Liver (tissue), 9 donors: ENCODE measurements around the gene NEUROG1. TPM values are rescaled to one million over a fixed set of nuclear protein-coding genes. Genes with fewer than 3 reads are reported as not detected.

Source experiments
- DNase-seq: peaks from one replicate; pipeline ENCODE4 v3.0.0-alpha.2; 2017; ENCODE audit warnings: low spot score
- H3K27ac ChIP-seq, 2 donors: one replicate each; pipeline ENCODE4 v1.7.0; 2013; ENCODE audit warnings: inconsistent platforms in 2 of 2, low read length in 2 of 2, control low read depth in 1 of 2, low read depth in 1 of 2, mild to moderate bottlenecking in 1 of 2
- H3K27me3 ChIP-seq, 4 donors: one replicate each; pipeline versions ENCODE4 v1.6.1 to v1.7.0; 2013; ENCODE audit warnings: low read length in 3 of 4, inconsistent platforms in 1 of 4, mild to moderate bottlenecking in 1 of 4, moderate library complexity in 1 of 4; ENCODE audit not compliant: control insufficient read depth in 4 of 4, insufficient read depth in 4 of 4
- H3K36me3 ChIP-seq, 4 donors: one replicate each; pipeline versions ENCODE4 v1.6.1 to v1.7.0; 2013; ENCODE audit warnings: low read length in 3 of 4, mild to moderate bottlenecking in 3 of 4, low read depth in 1 of 4, moderate library complexity in 1 of 4; ENCODE audit not compliant: control insufficient read depth in 4 of 4, insufficient read depth in 3 of 4
- H3K4me1 ChIP-seq, 4 donors: one replicate each; pipeline versions ENCODE4 v1.6.1 to v1.7.0; 2013; ENCODE audit warnings: low read length in 3 of 4, mild to moderate bottlenecking in 3 of 4, moderate library complexity in 1 of 4; ENCODE audit not compliant: control insufficient read depth in 4 of 4, insufficient read depth in 4 of 4
- H3K4me3 ChIP-seq, 3 donors: one replicate each; pipeline versions ENCODE4 v1.6.1 to v1.7.0; 2013; ENCODE audit warnings: low read length in 3 of 3, control low read depth in 1 of 3, low read depth in 1 of 3, mild to moderate bottlenecking in 1 of 3
- H3K9ac ChIP-seq, 2 donors: one replicate each; pipeline ENCODE4 v1.7.0; 2013; ENCODE audit warnings: low read length in 2 of 2, mild to moderate bottlenecking in 2 of 2, moderate library complexity in 2 of 2, control low read depth in 1 of 2, low read depth in 1 of 2
- H3K9me3 ChIP-seq, 4 donors: one replicate each; pipeline versions ENCODE4 v1.6.1 to v1.7.0; 2013; ENCODE audit warnings: low read length in 3 of 4; ENCODE audit not compliant: control insufficient read depth in 4 of 4
- ATF3 ChIP-seq: IDR thresholded peaks from 2 replicates; pipeline ENCODE4 v1.6.1; 2016; ENCODE audit warnings: antibody characterized with exemption
- CTCF ChIP-seq: fragments of 150-350 bp; IDR thresholded peaks from 2 replicates; pipeline ENCODE4 v1.5.1; 2017; ENCODE audit warnings: improper control_type of control experiment, low read depth, low read length; ENCODE audit not compliant: missing input control
- EGR1 ChIP-seq, 2 donors: IDR thresholded peaks; 2 replicates each; pipeline ENCODE4 v1.6.1; 2016 to 2018; ENCODE audit warnings: antibody characterized with exemption in 2 of 2, low read depth in 2 of 2
- FOXA1 ChIP-seq: IDR thresholded peaks from 2 replicates; pipeline ENCODE4 v1.6.1; 2016; ENCODE audit warnings: antibody characterized with exemption
- FOXA2 ChIP-seq: IDR thresholded peaks from 2 replicates; pipeline ENCODE4 v1.6.1; 2016; ENCODE audit warnings: antibody characterized with exemption
- GABPA ChIP-seq, 2 donors: IDR thresholded peaks in 1 of 2; conservative IDR thresholded peaks in 1 of 2; 2 replicates each; pipeline ENCODE4 v1.6.1; 2016; ENCODE audit warnings: antibody characterized with exemption in 2 of 2, mild to moderate bottlenecking in 1 of 2, moderate library complexity in 1 of 2
- HNF4A ChIP-seq, 2 donors: conservative IDR thresholded peaks; 2 replicates each; pipeline ENCODE4 v1.6.1; 2016; ENCODE audit warnings: antibody characterized with exemption in 2 of 2, mild to moderate bottlenecking in 2 of 2
- HNF4G ChIP-seq: IDR thresholded peaks from 2 replicates; pipeline ENCODE4 v1.6.1; 2016; ENCODE audit warnings: antibody characterized with exemption
- JUND ChIP-seq, 2 donors: IDR thresholded peaks; 2 replicates each; pipeline ENCODE4 v1.6.1; 2016; ENCODE audit warnings: antibody characterized with exemption in 2 of 2
- MAX ChIP-seq: IDR thresholded peaks from 2 replicates; pipeline ENCODE4 v1.6.1; 2016; ENCODE audit warnings: antibody characterized with exemption
- NR2F2 ChIP-seq: IDR thresholded peaks from 2 replicates; pipeline ENCODE4 v1.6.1; 2016; ENCODE audit warnings: antibody characterized with exemption
- RAD21 ChIP-seq, 2 donors: IDR thresholded peaks; 2 replicates each; pipeline ENCODE4 v1.6.1; 2016; ENCODE audit warnings: antibody characterized with exemption in 2 of 2, mild to moderate bottlenecking in 2 of 2
- REST ChIP-seq: IDR thresholded peaks from 2 replicates; pipeline ENCODE4 v1.6.1; 2016; ENCODE audit warnings: antibody characterized with exemption, mild to moderate bottlenecking
- RXRA ChIP-seq, 2 donors: IDR thresholded peaks; 2 replicates each; pipeline ENCODE4 v1.6.1; 2017 to 2018; ENCODE audit warnings: antibody characterized with exemption in 2 of 2, mild to moderate bottlenecking in 1 of 2
- SP1 ChIP-seq: IDR thresholded peaks from 2 replicates; pipeline ENCODE4 v1.6.1; 2018; ENCODE audit warnings: antibody characterized with exemption, mild to moderate bottlenecking
- TAF1 ChIP-seq: conservative IDR thresholded peaks from 2 replicates; pipeline ENCODE4 v1.6.1; 2016; ENCODE audit warnings: antibody characterized with exemption, mild to moderate bottlenecking
- YY1 ChIP-seq: IDR thresholded peaks from 2 replicates; pipeline ENCODE4 v1.6.1; 2016; ENCODE audit warnings: antibody characterized with exemption, mild to moderate bottlenecking
- ZBTB33 ChIP-seq: IDR thresholded peaks from 2 replicates; pipeline ENCODE4 v1.6.1; 2016; ENCODE audit warnings: antibody characterized with exemption
- WGBS: extraction: QIAGEN DNeasy Blood & Tissue Kit; methylation state at CpG from one replicate; pipeline ENCODE4 v1.1.7; 2013; 5-methylcytosine and 5-hydroxymethylcytosine counted together
- polyA plus RNA-seq, 2 donors: library from polyadenylated mRNA; stranded (reverse) in 1 of 2; unstranded in 1 of 2; fragments of 200-250 nt in 1 of 2; fragments of >200 nt in 1 of 2; fragmentation: Nextera tagmentation in 1 of 2; extraction: Ambion mirVana in 1 of 2; gene quantifications; one replicate each; pipeline versions ENCODE4 v1.2.1 to v1.2.3, GENCODE V29; 2013 to 2015
- total RNA-seq, 2 donors: library from RNA; depleted of rRNA; stranded (reverse); fragments of >200 nt; gene quantifications; one replicate each; pipeline ENCODE4 v1.2.3, GENCODE V29; 2014
- donor health status: healthy.
- donor health status: healthy.
- donor health status: healthy.
- donor health status: healthy.
- donor health status: healthy.

Gene NEUROG1
- total and polyA plus RNA-seq, 4 donors: not detected

- no peak for TF ChIP-seq ATF3
- TF ChIP-seq GABPA (IDR thresholded peaks at IDR 0.05 in 1 of 2, conservative IDR thresholded peaks at IDR 0.05 in 1 of 2): no peak
- TF ChIP-seq HNF4A (conservative IDR thresholded peaks at IDR 0.05): no peak
- no peak for TF ChIP-seq MAX
- TF ChIP-seq CTCF: no peak
- no peak for DNase-seq
Observed at GRCh38 chr5:135501965-135502364, 33.8 kb downstream of the NEUROG1 start.

DNA sequence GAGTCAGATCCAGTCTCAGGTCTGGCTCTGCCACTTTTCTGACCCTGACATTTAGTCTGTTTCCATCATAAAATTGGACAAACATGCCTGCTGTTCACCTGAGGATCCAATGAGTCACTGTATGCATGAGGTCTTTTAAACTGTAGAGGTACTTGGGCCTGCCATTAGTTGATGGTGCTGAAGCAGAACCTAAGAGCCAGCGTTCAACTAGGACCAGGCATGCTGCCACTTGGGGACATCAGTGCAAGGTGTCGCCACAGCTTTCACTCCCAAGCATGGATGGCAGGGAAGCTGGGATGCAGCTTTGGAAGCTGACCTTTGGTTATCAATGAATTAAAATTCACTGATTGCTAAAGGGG is 37.1 kb downstream of the NEUROG1 start:
- TF ChIP-seq RXRA (IDR thresholded peaks at IDR 0.05): no peak
- no peak for TF ChIP-seq ATF3
- no peak for TF ChIP-seq YY1
- TF ChIP-seq CTCF: no peak
- no peak for TF ChIP-seq FOXA1
- TF ChIP-seq NR2F2: no peak
- TF ChIP-seq GABPA (IDR thresholded peaks at IDR 0.05 in 1 of 2, conservative IDR thresholded peaks at IDR 0.05 in 1 of 2): no peak
- TF ChIP-seq MAX: no peak
- TF ChIP-seq HNF4A (conservative IDR thresholded peaks at IDR 0.05): no peak
- no peak for TF ChIP-seq ZBTB33
- TF ChIP-seq RAD21 (IDR thresholded peaks at IDR 0.05): no peak
- TF ChIP-seq REST: no peak
- no peak for TF ChIP-seq TAF1
- no peak for TF ChIP-seq SP1
- no peak for TF ChIP-seq FOXA2
- no peak for TF ChIP-seq JUND (IDR thresholded peaks at IDR 0.05)
- no peak for TF ChIP-seq EGR1 (IDR thresholded peaks at IDR 0.05; ENCODE audit: low read depth in 2 of 2)
- no peak for TF ChIP-seq HNF4G
- no peak overlapping the region for H3K4me3 ChIP-seq
- DNase-seq: no peak
- no peaks in the 10 kb centered on the region for H3K36me3 ChIP-seq
- H3K9me3 ChIP-seq: peaks cover 0 to under 1% (median 0%) of the 10 kb centered on the region in 4 donors
- no peak overlapping the region for H3K27ac ChIP-seq
- WGBS: 70% methylated on average over 2 of the region's 2 CpGs
- H3K9ac ChIP-seq: no peak overlapping the region
- H3K4me1 ChIP-seq: no peaks in the 10 kb centered on the region
- peaks cover 0 to 6% (median 0%) of the 10 kb centered on the region in 4 donors for H3K27me3 ChIP-seq

More at GRCh38 chr5:135501965-135502364, 33.8 kb downstream of the NEUROG1 start:
- 71% methylated on average over 2 of the region's 2 CpGs for WGBS
- Histone ChIP-seq H3K4me3 (no peak overlapping the region), H3K4me1 (no peaks in the 10 kb centered on the region), H3K27me3 (peaks cover 0 to 4% (median 2%) of the 10 kb centered on the region in 4 donors), H3K9me3 (peaks cover 0 to 12% (median 1%) of the 10 kb centered on the region in 4 donors), H3K9ac (no peak overlapping the region), H3K27ac (no peak overlapping the region), H3K36me3 (peaks cover 0 to 2% (median 0%) of the 10 kb centered on the region in 4 donors)
